Loucy (cell line): ENCODE results near the gene SYN1.

Experiments used
- H2AFZ ChIP-seq: fragments of 200-600 bp; sonication (generic); 2 replicates; pipeline ENCODE4 v1.6.0; 2016; ENCODE audit warnings: antibody characterized with exemption, mild to moderate bottlenecking, low read length, moderate library complexity
- H3F3A ChIP-seq: fragments of 200-600 bp; 2 replicates; pipeline ENCODE4 v1.6.0; 2016; ENCODE audit warnings: antibody characterized with exemption, low read depth, mild to moderate bottlenecking
- H3K27me3 ChIP-seq: fragments of 200-600 bp; sonication (generic); 2 replicates; pipeline ENCODE4 v1.6.1; 2014; ENCODE audit warnings: low read length, mild to moderate bottlenecking; ENCODE audit not compliant: insufficient read depth, poor library complexity, severe bottlenecking
- H3K36me3 ChIP-seq: fragments of 200-600 bp; sonication (generic); 2 replicates; pipeline ENCODE4 v1.6.1; 2016; ENCODE audit warnings: low read length; ENCODE audit not compliant: insufficient read depth
- H3K4me1 ChIP-seq: fragments of 200-600 bp; sonication (generic); 2 replicates; pipeline ENCODE4 v1.5.1; 2014; ENCODE audit warnings: low read length, mild to moderate bottlenecking; ENCODE audit not compliant: insufficient read depth, poor library complexity, severe bottlenecking
- H3K4me2 ChIP-seq: fragments of 200-600 bp; sonication (generic); 2 replicates; pipeline ENCODE4 v1.6.0; 2014; ENCODE audit warnings: antibody characterized with exemption, low read length, low read depth, mild to moderate bottlenecking; ENCODE audit not compliant: poor library complexity, severe bottlenecking
- H3K4me3 ChIP-seq: fragments of 200-600 bp; sonication (generic); 2 replicates; pipeline ENCODE4 v1.5.1; 2014; ENCODE audit warnings: low read length, mild to moderate bottlenecking, mixed read lengths; ENCODE audit not compliant: poor library complexity, severe bottlenecking
- H3K79me2 ChIP-seq: fragments of 200-600 bp; sonication (generic); 2 replicates; pipeline ENCODE4 v1.6.1; 2014; ENCODE audit warnings: low read length; ENCODE audit not compliant: insufficient read depth
- H3K9ac ChIP-seq: fragments of 200-600 bp; sonication (generic); 2 replicates; pipeline ENCODE4 v1.6.0; 2014; ENCODE audit warnings: mild to moderate bottlenecking, low read depth, low read length, moderate library complexity; ENCODE audit not compliant: poor library complexity, severe bottlenecking
- H3K9me2 ChIP-seq: fragments of 200-600 bp; sonication (generic); replicated peaks from 2 replicates; pipeline ENCODE4 v1.6.1; 2016; ENCODE audit warnings: low read depth, low read length, mixed read lengths
- H3K9me3 ChIP-seq: fragments of 200-600 bp; sonication (generic); 2 replicates; pipeline ENCODE4 v1.6.1; 2014; ENCODE audit warnings: mild to moderate bottlenecking, antibody characterized with exemption, low read length, low read depth; ENCODE audit not compliant: insufficient read depth
- H4K20me1 ChIP-seq: fragments of 200-600 bp; sonication (generic); 2 replicates; pipeline ENCODE4 v1.6.0; 2014; ENCODE audit warnings: antibody characterized with exemption, low read length, mild to moderate bottlenecking; ENCODE audit not compliant: insufficient read depth, poor library complexity, severe bottlenecking
- CTCF ChIP-seq: fragments of 200-600 bp; sonication (generic); conservative IDR thresholded peaks from 2 replicates; pipeline ENCODE4 v1.5.1; 2014; ENCODE audit warnings: mild to moderate bottlenecking, antibody characterized with exemption, low read length
- EZH2phosphoT487 ChIP-seq: fragments of 200-600 bp; IDR thresholded peaks from 2 replicates; pipeline ENCODE4 v1.6.1; 2018; ENCODE audit warnings: antibody characterized with exemption, mild to moderate bottlenecking, moderate library complexity, borderline replicate concordance

SYN1 gene

GRCh38 chrX:47610511-47610910 lies 9.1 kb downstream of the SYN1 start:
- Histone ChIP-seq H3K27me3 (no peaks in the 10 kb centered on the region), H3K4me2 (no peak overlapping the region), H3K79me2 (no peaks in the 10 kb centered on the region), H3F3A (no peaks in the 10 kb centered on the region), H4K20me1 (no peaks in the 10 kb centered on the region), H3K9me3 (no peaks in the 10 kb centered on the region), H3K9ac (no peak overlapping the region), H2AFZ (no peak overlapping the region), H3K9me2 (no peaks in the 10 kb centered on the region), H3K36me3 (no peaks in the 10 kb centered on the region), H3K4me1 (no peaks in the 10 kb centered on the region), H3K4me3 (no peak overlapping the region)
- TF ChIP-seq EZH2phosphoT487: no peak
- no peak for TF ChIP-seq CTCF

GRCh38 chrX:47608130-47608810 lies 11.4 kb downstream of the SYN1 start:
- TF ChIP-seq CTCF (no peak), EZH2phosphoT487 (no peak)
- Histone ChIP-seq H3K4me1 (no peaks in the 10 kb centered on the region), H4K20me1 (no peaks in the 10 kb centered on the region), H3K4me3 (no peak overlapping the region), H2AFZ (no peak overlapping the region), H3K36me3 (no peaks in the 10 kb centered on the region), H3K9me3 (no peaks in the 10 kb centered on the region), H3K79me2 (no peaks in the 10 kb centered on the region), H3K9me2 (no peaks in the 10 kb centered on the region), H3K27me3 (no peaks in the 10 kb centered on the region), H3K4me2 (no peak overlapping the region), H3K9ac (no peak overlapping the region), H3F3A (no peaks in the 10 kb centered on the region)

GRCh38 chrX:47607091-47607490 lies 12.6 kb downstream of the SYN1 start:
- H3F3A ChIP-seq: no peaks in the 10 kb centered on the region
- no peak overlapping the region for H3K4me2 ChIP-seq
- no peaks in the 10 kb centered on the region for H3K36me3 ChIP-seq
- no peaks in the 10 kb centered on the region for H3K9me3 ChIP-seq
- no peak overlapping the region for H2AFZ ChIP-seq
- no peaks in the 10 kb centered on the region for H3K9me2 ChIP-seq
- no peaks in the 10 kb centered on the region for H3K4me1 ChIP-seq
- no peak overlapping the region for H3K4me3 ChIP-seq
- TF ChIP-seq EZH2phosphoT487 (no peak), CTCF (no peak)
- no peak overlapping the region for H3K9ac ChIP-seq
- no peaks in the 10 kb centered on the region for H3K27me3 ChIP-seq
- H4K20me1 ChIP-seq: no peaks in the 10 kb centered on the region
- no peaks in the 10 kb centered on the region for H3K79me2 ChIP-seq
